T-helper 2 cell (primary cell): Measurements from ENCODE around the gene CD44.
A peak's percentile ranks its signal among the peaks of the same experiment; 100 is the strongest.

Source experiments
- DNase-seq, 5 experiments: peaks; one replicate each; pipeline versions ENCODE4 v3.0.0 to v3.0.0-alpha.2; 2012 to 2022

Gene CD44

GRCh38 chr11:35141071-35141470 lies 2.1 kb downstream of the CD44 start:
- no peak for DNase-seq

DNA sequence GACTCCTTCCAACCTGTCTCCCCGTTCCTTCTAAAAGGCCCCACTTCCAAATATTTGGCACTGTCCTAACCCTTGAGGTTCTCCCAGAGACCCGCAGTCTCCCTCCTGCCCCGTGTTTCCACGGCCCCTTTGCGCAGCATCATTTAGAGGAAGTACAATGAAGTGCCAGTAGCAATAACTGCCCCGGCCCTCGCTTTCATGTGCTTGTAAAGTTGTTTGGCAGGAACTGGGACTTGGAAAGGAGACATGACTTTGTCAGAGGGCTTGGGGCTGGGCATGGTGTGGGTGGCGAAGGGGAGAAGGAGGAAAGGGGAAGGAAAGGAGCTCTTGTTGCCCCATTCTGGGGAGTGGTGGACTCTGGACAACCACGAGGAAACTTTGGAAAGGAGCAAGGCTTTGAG lies 2.6 kb downstream of the CD44 start:
- peak in 1 of 5 experiments; percentile 47 for DNase-seq

GRCh38 chr11:35142481-35143075 lies 3.6 kb downstream of the CD44 start:
- DNase-seq = peak in 2 of 5 experiments; percentile 39 to 75

GRCh38 chr11:35143297-35144135 lies 4.5 kb downstream of the CD44 start:
- no peak for DNase-seq

- peak in 4 of 5 experiments; percentile 43 to 87 (median 58) for DNase-seq
Observed at GRCh38 chr11:35144136-35144741, 5.3 kb downstream of the CD44 start.

DNA sequence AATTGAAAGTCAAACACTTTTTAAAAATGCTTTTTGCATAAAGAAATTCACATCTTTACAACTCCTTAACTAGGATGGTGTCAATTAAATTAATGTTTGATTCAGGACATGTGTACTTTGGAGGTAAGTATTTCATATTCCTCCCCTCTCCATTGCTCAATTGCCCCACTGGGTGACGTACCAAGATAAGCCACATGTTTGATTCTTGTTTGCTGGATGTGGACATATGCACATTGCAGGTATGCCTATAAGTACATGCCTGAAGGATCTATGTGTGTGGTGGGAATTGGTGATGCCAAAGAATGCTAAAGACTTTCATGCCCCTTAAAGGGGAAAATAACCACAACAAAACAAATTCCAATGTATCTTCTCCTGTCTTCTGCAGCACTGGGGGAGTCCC lies 5.8 kb downstream of the CD44 start:
- no peak for DNase-seq

- DNase-seq = peak in 1 of 5 experiments; percentile 61
Observed at GRCh38 chr11:35145271-35145670, 6.3 kb downstream of the CD44 start.

DNA sequence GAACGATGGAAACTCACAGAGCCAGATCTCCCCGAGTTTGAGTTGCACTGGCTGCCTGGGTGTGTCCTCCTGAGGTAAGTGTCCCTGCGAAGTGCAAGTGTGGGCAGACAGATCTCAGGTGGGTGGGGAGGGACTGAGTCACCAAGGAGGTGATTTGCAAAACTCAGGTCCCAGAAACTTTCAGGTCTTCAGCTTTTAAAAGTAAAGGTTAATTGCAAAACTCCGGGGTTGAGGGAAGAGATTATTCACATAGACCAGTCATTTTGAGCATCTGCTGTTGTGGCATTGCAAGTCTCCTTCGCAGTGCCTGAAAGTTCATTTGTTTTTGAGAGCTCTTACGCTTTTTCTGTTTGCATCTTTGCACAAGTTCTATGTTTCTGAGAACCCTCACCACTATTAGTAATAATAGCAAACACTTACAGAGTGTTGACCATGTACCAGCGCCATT lies 7.1 kb downstream of the CD44 start:
- DNase-seq = peak in 4 of 5 experiments; percentile 33 to 87 (median 60)

- DNase-seq = peak in 1 of 5 experiments; percentile 68
Observed at GRCh38 chr11:35146711-35147110, 7.7 kb downstream of the CD44 start.

DNA sequence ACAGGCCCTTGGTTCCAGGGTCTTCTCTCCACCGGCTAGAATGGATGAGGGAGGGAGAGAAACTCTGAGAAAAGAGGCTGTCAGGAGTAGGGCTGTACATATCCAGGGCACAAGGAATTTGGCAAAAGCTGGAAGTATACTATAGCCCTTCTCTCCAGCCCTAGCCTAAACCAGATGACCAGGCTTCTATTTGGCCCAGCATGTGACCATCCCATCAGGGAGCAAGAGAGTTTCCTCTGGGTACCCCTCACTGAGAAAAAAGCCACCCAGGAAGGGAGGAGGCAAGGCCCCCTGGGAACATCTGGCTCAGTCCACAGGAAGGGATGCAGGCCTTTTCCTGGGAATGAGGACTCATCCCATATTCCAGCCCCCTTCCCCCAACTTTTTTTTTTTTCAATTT lies 8.3 kb downstream of the CD44 start:
- DNase-seq = no peak

GRCh38 chr11:35148163-35148837 lies 9.3 kb downstream of the CD44 start:
- peak in 3 of 5 experiments; percentile 38 to 72 (median 41) for DNase-seq

DNA sequence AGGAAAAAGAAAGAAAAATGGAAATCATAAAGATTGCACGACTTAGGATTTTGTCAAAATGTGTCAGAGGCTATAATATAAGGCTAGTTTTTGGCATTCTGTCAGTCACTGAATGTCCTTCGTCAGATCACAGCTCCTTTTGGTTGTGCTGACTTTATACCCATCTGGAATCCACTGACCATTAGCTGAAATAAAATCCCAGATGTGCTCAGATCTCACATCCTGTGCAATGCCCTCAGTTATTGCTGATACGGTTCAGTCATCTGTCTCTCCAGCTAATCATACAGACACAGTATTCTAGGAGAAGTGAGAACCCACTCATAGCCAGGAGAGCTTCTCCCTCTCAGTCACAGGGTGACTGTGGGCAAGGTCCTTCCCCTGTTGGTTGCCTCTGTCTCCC lies 11.5 kb downstream of the CD44 start:
- DNase-seq = no peak

- no peak for DNase-seq
Observed at GRCh38 chr11:35151241-35151640, 12.3 kb downstream of the CD44 start.

- DNase-seq = no peak
Observed at GRCh38 chr11:35151683-35152280, 12.8 kb downstream of the CD44 start.

- no peak for DNase-seq
Observed at GRCh38 chr11:35152575-35152974, 13.6 kb downstream of the CD44 start.

GRCh38 chr11:35153280-35153679 lies 14.3 kb downstream of the CD44 start:
- no peak for DNase-seq

DNA sequence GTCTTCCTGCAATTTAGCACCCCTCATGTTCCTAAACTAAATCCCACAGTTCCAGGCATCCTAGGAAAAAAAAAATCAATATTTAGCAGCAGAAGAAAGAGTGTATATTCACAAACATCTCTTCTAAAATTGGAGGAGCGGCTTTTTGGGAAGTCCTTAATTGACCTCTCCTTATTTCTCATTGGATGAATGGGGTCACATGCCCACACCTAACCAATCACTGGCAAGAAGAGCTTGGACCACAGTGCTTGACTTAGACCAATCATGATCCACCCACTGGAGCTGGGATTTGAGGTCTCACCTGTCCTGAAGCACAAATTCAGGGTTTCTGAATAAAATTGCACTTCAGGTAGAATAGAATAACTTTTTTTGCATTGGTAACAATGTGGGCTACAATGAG lies 16.0 kb downstream of the CD44 start:
- DNase-seq = no peak

GRCh38 chr11:35155677-35156076 lies 16.7 kb downstream of the CD44 start:
- no peak for DNase-seq

GRCh38 chr11:35157814-35158700 lies 19.1 kb downstream of the CD44 start:
- no peak for DNase-seq

GRCh38 chr11:35158701-35159510 lies 19.9 kb downstream of the CD44 start:
- DNase-seq = no peak
